ENCODE results near the gene NFRKB. TPM values are rescaled to one million over a fixed set of nuclear protein-coding genes. Genes with fewer than 3 reads are reported as not detected.

NFRKB gene
- polyA plus RNA-seq, 1 donor (not counting 4 experiments of a cell fraction or from before 2014, with no cell fraction given), result 14.4 TPM

GRCh38 chr11:129888451-129888850, 6.9 kb downstream of the NFRKB start:
- DNase-seq (ENCODE audit: low read depth, low spot score) (no peak), FAIRE-seq (no peak)
- dilution Hi-C loops (cut with MboI; ENCODE audit: extremely low pct_ligation_motif_present, low sequenced_read_pairs), result no loop called here
- TF ChIP-seq, protein P1, sequence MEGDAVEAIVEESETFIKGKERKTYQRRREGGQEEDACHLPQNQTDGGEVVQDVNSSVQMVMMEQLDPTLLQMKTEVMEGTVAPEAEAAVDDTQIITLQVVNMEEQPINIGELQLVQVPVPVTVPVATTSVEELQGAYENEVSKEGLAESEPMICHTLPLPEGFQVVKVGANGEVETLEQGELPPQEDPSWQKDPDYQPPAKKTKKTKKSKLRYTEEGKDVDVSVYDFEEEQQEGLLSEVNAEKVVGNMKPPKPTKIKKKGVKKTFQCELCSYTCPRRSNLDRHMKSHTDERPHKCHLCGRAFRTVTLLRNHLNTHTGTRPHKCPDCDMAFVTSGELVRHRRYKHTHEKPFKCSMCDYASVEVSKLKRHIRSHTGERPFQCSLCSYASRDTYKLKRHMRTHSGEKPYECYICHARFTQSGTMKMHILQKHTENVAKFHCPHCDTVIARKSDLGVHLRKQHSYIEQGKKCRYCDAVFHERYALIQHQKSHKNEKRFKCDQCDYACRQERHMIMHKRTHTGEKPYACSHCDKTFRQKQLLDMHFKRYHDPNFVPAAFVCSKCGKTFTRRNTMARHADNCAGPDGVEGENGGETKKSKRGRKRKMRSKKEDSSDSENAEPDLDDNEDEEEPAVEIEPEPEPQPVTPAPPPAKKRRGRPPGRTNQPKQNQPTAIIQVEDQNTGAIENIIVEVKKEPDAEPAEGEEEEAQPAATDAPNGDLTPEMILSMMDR (optimal IDR thresholded peaks at IDR 0.05 in 1 of 3, IDR thresholded peaks at IDR 0.05 in 1 of 3, conservative IDR thresholded peaks at IDR 0.05 in 1 of 3; ENCODE audit: extremely low read depth in 1 of 3, insufficient read depth in 2 of 3, low read length in 3 of 3), result no peak
- no peak for TF ChIP-seq EZH2 (IDR thresholded peaks at IDR 0.05; ENCODE audit: low read length)
- Histone ChIP-seq H3K27me3 (ENCODE audit: control insufficient read depth, extremely low read depth, insufficient read depth, low read length) (no peaks in the 10 kb centered on the region), H3K4me3 (ENCODE audit: control insufficient read depth in 2 of 3, extremely low read depth in 1 of 3, insufficient read depth in 2 of 3, low read depth in 1 of 3, low read length in 3 of 3) (no peak overlapping the region), H3K9me1 (ENCODE audit: control insufficient read depth, extremely low read depth, insufficient read depth, low read length) (no peaks in the 10 kb centered on the region), H3K9me3 (ENCODE audit: control insufficient read depth, low read depth, low read length) (no peaks in the 10 kb centered on the region), H3K27ac (ENCODE audit: control insufficient read depth, insufficient read depth, low read length) (no peak overlapping the region), H3K9ac (ENCODE audit: control insufficient read depth, extremely low read depth, insufficient read depth, low read length) (no peak overlapping the region), H4K20me1 (ENCODE audit: control insufficient read depth, extremely low read depth, insufficient read depth, low read length) (no peaks in the 10 kb centered on the region), H3K79me2 (ENCODE audit: control insufficient read depth, insufficient read depth, low read length) (peaks cover 9% of the 10 kb centered on the region), H3K4me1 (ENCODE audit: control insufficient read depth, extremely low read depth, insufficient read depth, low read length) (no peaks in the 10 kb centered on the region), H3K4me2 (ENCODE audit: control insufficient read depth, extremely low read depth, insufficient read depth, low read depth, low read length) (no peak overlapping the region), H2AFZ (ENCODE audit: control insufficient read depth, low read length) (no peak overlapping the region), H3K36me3 (ENCODE audit: control insufficient read depth in 2 of 2, extremely low read depth in 1 of 2, insufficient read depth in 2 of 2, low read length in 2 of 2) (peaks cover 42 to 44% of the 10 kb centered on the region in 2 experiments)

DNA sequence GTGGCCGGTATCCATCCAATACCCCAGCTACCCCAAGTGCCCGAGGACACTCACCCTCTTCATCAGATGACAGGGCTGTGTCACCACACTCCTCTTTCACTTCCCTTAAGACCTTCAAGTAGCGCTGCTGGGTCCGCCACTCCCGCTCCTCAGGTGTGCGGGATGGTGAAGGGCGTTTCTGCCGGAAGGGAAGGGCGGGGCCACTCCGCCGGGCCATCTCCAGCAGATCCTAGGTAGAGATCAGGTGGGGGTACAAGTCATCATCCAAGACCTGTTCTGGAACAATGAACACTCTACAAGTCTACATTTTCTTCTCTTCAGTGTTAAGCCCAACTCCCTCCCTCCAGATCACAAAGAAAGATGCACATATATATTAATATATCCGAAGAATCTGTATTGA, 10.0 kb downstream of the NFRKB start:
- no peaks in the 10 kb centered on the region for H4K20me1 ChIP-seq (ENCODE audit: control insufficient read depth, extremely low read depth, insufficient read depth, low read length)
- H3K27me3 ChIP-seq (ENCODE audit: control insufficient read depth, extremely low read depth, insufficient read depth, low read length), result no peaks in the 10 kb centered on the region
- no peak for TF ChIP-seq EZH2 (IDR thresholded peaks at IDR 0.05; ENCODE audit: low read length)
- TF ChIP-seq, protein P1 (optimal IDR thresholded peaks at IDR 0.05 in 1 of 3, IDR thresholded peaks at IDR 0.05 in 1 of 3, conservative IDR thresholded peaks at IDR 0.05 in 1 of 3; ENCODE audit: extremely low read depth in 1 of 3, insufficient read depth in 2 of 3, low read length in 3 of 3), result no peak
- no peak for DNase-seq (ENCODE audit: low read depth, low spot score)
- H3K79me2 ChIP-seq (ENCODE audit: control insufficient read depth, insufficient read depth, low read length), result no peaks in the 10 kb centered on the region
- H3K9me3 ChIP-seq (ENCODE audit: control insufficient read depth, low read depth, low read length), result no peaks in the 10 kb centered on the region
- H3K27ac ChIP-seq (ENCODE audit: control insufficient read depth, insufficient read depth, low read length), result no peak overlapping the region
- no peak overlapping the region for H3K4me3 ChIP-seq (ENCODE audit: control insufficient read depth in 2 of 3, extremely low read depth in 1 of 3, insufficient read depth in 2 of 3, low read depth in 1 of 3, low read length in 3 of 3)
- H3K4me2 ChIP-seq (ENCODE audit: control insufficient read depth, extremely low read depth, insufficient read depth, low read depth, low read length), result no peak overlapping the region
- H3K36me3 ChIP-seq (ENCODE audit: control insufficient read depth in 2 of 2, extremely low read depth in 1 of 2, insufficient read depth in 2 of 2, low read length in 2 of 2), result peaks cover 41 to 52% of the 10 kb centered on the region in 2 experiments
- H3K9ac ChIP-seq (ENCODE audit: control insufficient read depth, extremely low read depth, insufficient read depth, low read length), result no peak overlapping the region
- dilution Hi-C loops (cut with MboI; ENCODE audit: extremely low pct_ligation_motif_present, low sequenced_read_pairs), result no loop called here
- no peak overlapping the region for H2AFZ ChIP-seq (ENCODE audit: control insufficient read depth, low read length)
- FAIRE-seq, result no peak
- no peaks in the 10 kb centered on the region for H3K4me1 ChIP-seq (ENCODE audit: control insufficient read depth, extremely low read depth, insufficient read depth, low read length)
- H3K9me1 ChIP-seq (ENCODE audit: control insufficient read depth, extremely low read depth, insufficient read depth, low read length), result no peaks in the 10 kb centered on the region
